Measurements from ENCODE around the gene ZNF888.
"Not testable (repeated sequence)": the region's sequence is repeated elsewhere in the genome, so short reads cannot be mapped to it uniquely, and the experiment has no call there.

ZNF888 gene

GRCh38 chr19:52943884-52944643 lies 20.8 kb upstream of the ZNF888 start:
- TF ChIP-seq CTCF (IDR thresholded peaks at IDR 0.05; ENCODE audit: low read depth, low read length): no peak
- no peak for DNase-seq (ENCODE audit: extremely low read depth, low read depth)

- TF ChIP-seq CTCF (IDR thresholded peaks at IDR 0.05; ENCODE audit: low read depth, low read length): no peak
- no peak for DNase-seq (ENCODE audit: extremely low read depth, low read depth)
These were observed 20.1 kb upstream of the ZNF888 start for GRCh38 chr19:52943134-52943883.

GRCh38 chr19:52942386-52943133 lies 19.3 kb upstream of the ZNF888 start:
- peak; percentile 52 for DNase-seq (ENCODE audit: extremely low read depth, low read depth)
- TF ChIP-seq CTCF (IDR thresholded peaks at IDR 0.05; ENCODE audit: low read depth, low read length): no peak

- DNase-seq (ENCODE audit: extremely low read depth, low read depth): no peak
- no peak for TF ChIP-seq CTCF (IDR thresholded peaks at IDR 0.05; ENCODE audit: low read depth, low read length)
These were observed 18.7 kb upstream of the ZNF888 start for GRCh38 chr19:52941941-52942385.

GRCh38 chr19:52941523-52941922 lies 18.3 kb upstream of the ZNF888 start:
- not testable (repeated sequence) for DNase-seq (ENCODE audit: extremely low read depth, low read depth)

GRCh38 chr19:52940905-52941304 lies 17.7 kb upstream of the ZNF888 start:
- DNase-seq (ENCODE audit: extremely low read depth, low read depth): not testable (repeated sequence)

- no peak for DNase-seq (ENCODE audit: extremely low read depth, low read depth)
- TF ChIP-seq CTCF (IDR thresholded peaks at IDR 0.05; ENCODE audit: low read depth, low read length): no peak
These were observed 15.5 kb upstream of the ZNF888 start for GRCh38 chr19:52938761-52939160.

GRCh38 chr19:52936954-52937325 lies 13.7 kb upstream of the ZNF888 start:
- DNase-seq (ENCODE audit: extremely low read depth, low read depth): no peak
- no peak for TF ChIP-seq CTCF (IDR thresholded peaks at IDR 0.05; ENCODE audit: low read depth, low read length)
